HG02885 (cell line): ENCODE measurements around the gene FCGR2B.

Experiments
- ATAC-seq: cut with Tn5 transposase; IDR thresholded peaks from one replicate; pipeline ENCODE4 v1.9.1; 2021; ENCODE audit warnings: mild to moderate bottlenecking; ENCODE audit not compliant: unreplicated experiment, poor library complexity

The FCGR2B gene

DNA sequence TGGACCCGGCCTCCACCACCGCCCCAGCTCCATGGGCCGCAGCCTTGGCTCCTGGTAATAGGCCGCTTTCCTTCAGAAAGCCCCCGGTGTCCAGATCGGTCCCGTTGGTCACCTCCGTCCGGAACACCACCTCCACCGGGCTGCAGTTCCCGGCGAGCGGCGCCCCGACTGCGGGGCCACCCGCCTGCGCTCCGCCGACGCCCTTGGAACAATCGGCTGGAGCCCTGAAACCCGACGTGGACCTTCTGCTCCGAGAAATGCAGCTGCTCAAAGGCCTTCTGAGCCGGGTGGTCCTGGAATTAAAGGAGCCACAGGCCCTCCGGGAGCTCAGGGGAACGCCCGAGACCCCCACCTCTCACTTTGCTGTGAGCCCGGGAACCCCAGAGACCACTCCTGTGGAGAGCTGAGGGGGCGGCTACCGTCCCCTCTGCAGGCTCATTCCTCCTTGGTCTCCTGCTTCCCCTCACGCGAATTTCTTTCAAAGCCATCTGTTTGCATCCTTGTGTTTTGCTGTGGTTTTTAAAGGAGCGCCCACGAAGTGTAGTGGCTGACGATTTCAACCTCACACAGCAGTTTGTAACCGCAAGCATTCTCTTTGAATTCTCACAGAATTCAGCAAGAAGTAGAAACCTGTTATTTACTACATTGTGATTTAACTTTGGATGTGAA lies 64.4 kb downstream of the FCGR2B start:
- peak; percentile 17 for ATAC-seq
